ENCODE results near the gene TXNL4B.
A peak's percentile ranks its signal among the peaks of the same experiment; 100 is the strongest.
"Not testable (repeated sequence)": the region's sequence is repeated elsewhere in the genome, so short reads cannot be mapped to it uniquely, and the experiment has no call there.

TXNL4B gene

DNA sequence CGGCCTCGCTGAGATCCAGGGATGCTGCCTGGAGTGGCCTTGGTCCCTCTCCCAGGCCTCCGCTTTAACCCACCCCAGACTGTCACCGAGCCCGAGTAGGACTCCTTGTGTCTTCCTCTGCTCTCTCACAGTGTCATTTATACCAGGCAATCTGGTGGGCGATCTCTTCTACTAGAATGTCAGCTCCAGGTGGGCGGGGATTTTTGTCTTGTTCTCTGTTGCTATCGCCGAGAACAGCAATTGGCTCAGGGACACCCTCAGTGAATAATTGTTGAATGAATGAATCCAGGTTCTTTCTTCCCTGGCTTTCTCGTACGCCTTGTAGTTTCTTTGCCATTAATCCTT lies 818 bp upstream of the TXNL4B start:
- DNase-seq (ENCODE audit: low read depth), result peak; percentile 27
- H3K4me3 ChIP-seq (ENCODE audit: low read length), result peak overlapping the region; percentile 93
- TF ChIP-seq, protein P1, sequence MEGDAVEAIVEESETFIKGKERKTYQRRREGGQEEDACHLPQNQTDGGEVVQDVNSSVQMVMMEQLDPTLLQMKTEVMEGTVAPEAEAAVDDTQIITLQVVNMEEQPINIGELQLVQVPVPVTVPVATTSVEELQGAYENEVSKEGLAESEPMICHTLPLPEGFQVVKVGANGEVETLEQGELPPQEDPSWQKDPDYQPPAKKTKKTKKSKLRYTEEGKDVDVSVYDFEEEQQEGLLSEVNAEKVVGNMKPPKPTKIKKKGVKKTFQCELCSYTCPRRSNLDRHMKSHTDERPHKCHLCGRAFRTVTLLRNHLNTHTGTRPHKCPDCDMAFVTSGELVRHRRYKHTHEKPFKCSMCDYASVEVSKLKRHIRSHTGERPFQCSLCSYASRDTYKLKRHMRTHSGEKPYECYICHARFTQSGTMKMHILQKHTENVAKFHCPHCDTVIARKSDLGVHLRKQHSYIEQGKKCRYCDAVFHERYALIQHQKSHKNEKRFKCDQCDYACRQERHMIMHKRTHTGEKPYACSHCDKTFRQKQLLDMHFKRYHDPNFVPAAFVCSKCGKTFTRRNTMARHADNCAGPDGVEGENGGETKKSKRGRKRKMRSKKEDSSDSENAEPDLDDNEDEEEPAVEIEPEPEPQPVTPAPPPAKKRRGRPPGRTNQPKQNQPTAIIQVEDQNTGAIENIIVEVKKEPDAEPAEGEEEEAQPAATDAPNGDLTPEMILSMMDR (IDR thresholded peaks at IDR 0.05; ENCODE audit: insufficient read depth, low read depth, low read length, missing control alignments), result no peak

DNA sequence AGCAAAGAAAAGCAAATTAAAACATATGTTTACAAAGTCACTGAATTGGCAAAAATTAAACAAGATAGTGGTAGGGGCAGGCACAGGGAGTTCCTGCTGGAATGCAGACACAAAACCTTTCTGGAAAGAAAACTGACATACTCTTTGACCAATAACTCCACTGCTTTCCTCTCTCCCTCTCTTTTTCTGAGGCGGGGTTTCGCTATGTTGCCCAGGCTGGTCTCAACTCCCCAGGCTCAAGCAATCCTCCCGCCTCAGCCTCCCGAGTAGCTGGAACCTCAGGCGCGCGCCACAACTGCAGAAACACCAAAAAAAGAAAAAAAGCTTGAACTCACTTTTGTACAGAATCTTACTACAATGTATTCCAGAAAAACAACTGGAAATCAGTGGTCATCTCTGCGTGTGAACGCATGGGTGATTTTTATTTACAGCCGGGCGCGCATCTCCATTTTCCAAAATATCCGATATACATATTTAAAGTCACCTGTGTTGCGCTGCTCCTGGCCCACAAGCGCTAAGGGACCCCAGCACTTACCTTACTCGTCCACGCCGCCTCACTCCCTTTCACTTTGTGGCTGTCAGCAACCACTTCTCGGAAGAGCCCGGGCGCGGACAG lies 480 bp downstream of the TXNL4B start:
- TF ChIP-seq, protein P1 (IDR thresholded peaks at IDR 0.05; ENCODE audit: insufficient read depth, low read depth, low read length, missing control alignments), result no peak
- peak overlapping the region; percentile 93 for H3K4me3 ChIP-seq (ENCODE audit: low read length)
- DNase-seq (ENCODE audit: low read depth), result peak; percentile 67

DNA sequence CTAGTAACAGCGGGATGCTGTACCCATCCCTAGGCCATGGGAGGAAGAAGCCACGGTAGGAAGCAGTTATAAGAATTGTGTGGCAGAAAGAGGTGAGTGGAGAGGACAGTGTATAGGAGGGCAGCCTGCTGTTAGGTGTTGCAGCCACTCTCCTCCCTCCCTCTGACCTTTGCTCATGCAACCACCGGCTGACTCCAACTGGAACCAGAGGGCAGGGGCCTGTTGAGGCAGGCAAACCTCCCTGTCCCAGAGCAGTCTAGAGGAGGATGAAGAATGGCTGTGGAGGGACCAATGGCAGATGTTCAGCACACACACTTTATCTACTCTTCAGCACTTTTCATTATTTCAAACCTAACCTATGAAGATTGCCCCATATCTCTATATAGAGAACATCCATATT lies 2.2 kb downstream of the TXNL4B start:
- no peak overlapping the region for H3K4me3 ChIP-seq (ENCODE audit: low read length)
- DNase-seq (ENCODE audit: low read depth), result no peak
- TF ChIP-seq, protein P1 (IDR thresholded peaks at IDR 0.05; ENCODE audit: insufficient read depth, low read depth, low read length, missing control alignments), result no peak

DNA sequence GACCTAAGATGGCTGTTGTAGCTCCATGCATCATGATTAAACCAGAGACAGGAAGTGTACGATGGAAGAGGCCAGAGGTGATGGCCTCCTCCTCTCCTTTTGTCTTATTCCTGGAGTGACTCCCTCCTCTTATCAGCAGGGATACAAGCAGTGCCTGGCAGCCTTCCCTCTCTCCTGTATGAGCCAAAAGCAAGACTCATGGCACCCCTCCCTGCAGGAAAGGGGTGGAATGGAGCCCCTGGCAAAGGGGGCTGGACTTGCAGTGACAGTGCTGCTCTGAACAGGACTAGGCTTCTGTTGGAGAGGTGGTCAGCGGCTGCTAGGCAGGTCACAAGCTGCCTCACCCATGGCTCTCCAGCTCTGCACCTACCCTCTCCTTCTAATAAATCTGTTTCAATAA lies 8.4 kb downstream of the TXNL4B start:
- TF ChIP-seq, protein P1 (IDR thresholded peaks at IDR 0.05; ENCODE audit: insufficient read depth, low read depth, low read length, missing control alignments), result no peak
- no peak for DNase-seq (ENCODE audit: low read depth)
- no peak overlapping the region for H3K4me3 ChIP-seq (ENCODE audit: low read length)

DNA sequence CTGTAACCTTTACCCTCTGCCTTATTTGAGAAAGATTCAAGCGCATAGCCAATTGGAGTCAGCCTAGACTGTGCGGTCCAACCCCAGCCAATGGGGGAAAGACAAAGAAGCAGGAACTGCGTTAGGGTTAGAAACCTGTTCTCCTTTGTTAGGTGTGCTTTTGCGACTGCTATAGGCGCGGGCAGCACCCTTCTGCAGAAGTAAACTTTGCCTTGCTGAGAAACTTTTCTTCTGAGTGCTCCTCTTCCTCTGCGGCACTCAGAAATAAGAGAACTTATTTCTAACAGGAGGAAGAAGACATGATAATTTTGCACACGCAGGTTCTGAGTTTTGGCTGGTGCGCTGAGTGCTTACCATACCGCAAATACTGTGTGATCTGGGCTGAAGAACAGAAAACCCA lies 9.0 kb downstream of the TXNL4B start:
- no peak overlapping the region for H3K4me3 ChIP-seq (ENCODE audit: low read length)
- TF ChIP-seq, protein P1 (IDR thresholded peaks at IDR 0.05; ENCODE audit: insufficient read depth, low read depth, low read length, missing control alignments), result no peak
- DNase-seq (ENCODE audit: low read depth), result no peak

DNA sequence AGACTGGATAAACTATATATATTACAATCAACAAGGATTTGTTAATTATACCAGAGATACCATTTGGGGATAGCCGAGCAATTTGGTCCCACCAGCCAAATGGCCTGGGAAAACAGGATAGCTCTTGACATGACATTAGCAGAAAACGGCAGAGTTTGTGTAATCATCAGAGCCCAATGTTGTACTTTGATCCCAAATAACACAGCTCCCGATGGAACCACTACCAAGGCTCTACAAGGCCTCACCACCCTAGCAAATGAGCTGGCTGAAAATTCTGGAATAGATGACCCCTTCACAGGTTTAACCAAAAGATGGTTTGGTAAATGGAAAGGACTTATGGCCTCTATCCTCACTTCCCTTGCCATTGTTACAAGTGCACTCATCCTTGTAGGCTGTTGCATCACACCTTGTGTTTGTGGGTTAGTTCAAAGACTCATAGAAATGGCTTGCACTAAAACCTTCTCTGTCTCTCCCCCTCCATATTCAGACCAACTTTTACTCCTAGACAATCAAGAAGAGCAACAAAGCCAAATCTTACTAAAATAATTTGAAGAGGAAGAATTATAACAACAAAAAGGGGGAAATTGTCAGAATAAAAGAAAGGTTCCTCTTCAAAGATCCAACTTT lies 9.5 kb downstream of the TXNL4B start:
- H3K4me3 ChIP-seq (ENCODE audit: low read length), result no peak overlapping the region
- TF ChIP-seq, protein P1 (IDR thresholded peaks at IDR 0.05; ENCODE audit: insufficient read depth, low read depth, low read length, missing control alignments), result no peak
- DNase-seq (ENCODE audit: low read depth), result no peak

DNA sequence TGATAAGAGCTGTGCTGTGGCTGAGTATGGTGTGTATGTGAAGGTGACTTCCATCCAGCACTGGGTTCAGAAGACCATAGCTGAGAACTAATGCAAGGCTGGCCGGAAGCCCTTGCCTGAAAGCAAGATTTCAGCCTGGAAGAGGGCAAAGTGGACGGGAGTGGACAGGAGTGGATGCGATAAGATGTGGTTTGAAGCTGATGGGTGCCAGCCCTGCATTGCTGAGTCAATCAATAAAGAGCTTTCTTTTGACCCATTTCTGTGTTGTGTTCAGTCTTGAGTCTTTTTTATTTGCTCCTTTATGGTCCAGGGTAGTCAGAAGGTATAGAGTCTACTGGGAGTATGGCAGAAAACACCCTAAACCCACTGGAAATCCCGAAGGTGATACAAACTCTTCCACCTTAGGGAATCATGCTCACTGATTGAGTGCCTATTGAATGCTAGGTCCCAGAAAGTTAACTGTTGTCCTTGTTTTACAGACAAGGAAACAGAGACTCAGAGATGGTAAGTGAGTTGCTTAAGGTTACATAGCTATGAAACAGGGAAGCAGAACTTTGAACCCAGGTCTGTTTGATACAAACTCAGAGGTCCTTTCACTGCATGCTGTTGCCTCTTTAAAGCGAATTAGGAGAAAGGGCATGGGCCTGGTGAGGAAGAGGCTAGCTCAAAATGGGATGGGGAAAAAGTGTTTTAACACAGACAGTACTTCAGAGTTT lies 16.3 kb downstream of the TXNL4B start:
- H3K4me3 ChIP-seq (ENCODE audit: low read length); DNase-seq (ENCODE audit: low read depth): not testable (repeated sequence)

DNA sequence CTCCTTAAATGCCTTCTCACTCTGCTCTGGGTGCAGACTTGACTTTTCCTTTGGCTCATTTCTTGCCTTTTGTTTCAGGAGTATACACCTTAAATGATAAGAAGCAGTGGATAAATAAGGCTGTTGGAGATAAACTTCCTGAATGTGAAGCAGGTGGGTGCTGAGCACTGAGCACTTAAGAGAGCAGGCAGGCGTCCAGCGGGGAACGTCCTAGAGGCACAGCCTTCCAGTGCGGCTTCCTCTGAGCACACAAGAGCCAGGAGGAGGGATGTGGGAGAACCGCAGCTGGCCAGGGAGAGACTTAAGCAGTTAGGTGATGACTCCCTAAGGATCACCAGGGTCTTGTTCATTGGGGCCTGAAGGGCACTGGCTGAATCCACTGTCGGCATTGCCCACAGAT lies 18.4 kb downstream of the TXNL4B start:
- not testable (repeated sequence) for DNase-seq (ENCODE audit: low read depth); H3K4me3 ChIP-seq (ENCODE audit: low read length)
